Measurements from ENCODE around the gene ST3GAL5.
A peak's percentile ranks its signal among the peaks of the same experiment; 100 is the strongest.

Gene ST3GAL5

GRCh38 chr2:85893428-85894258 lies 4.9 kb upstream of the ST3GAL5 start:
- Histone ChIP-seq H3K14ac (ENCODE audit: low read length) (no peak overlapping the region), H2AK5ac (ENCODE audit: low read depth, low read length) (no peak overlapping the region), H3K9ac (ENCODE audit: low read depth, low read length, poor library complexity) (no peak overlapping the region), H3K36me3 (replicated peaks in 1 of 2; ENCODE audit: control insufficient read depth in 2 of 2, insufficient read depth in 2 of 2, low read length in 2 of 2) (no peaks in the 10 kb centered on the region), H3K9me3 (replicated peaks in 1 of 2; ENCODE audit: control insufficient read depth in 2 of 2, insufficient read depth in 1 of 2, low read depth in 1 of 2, low read length in 2 of 2) (peaks cover 0 to 8% of the 10 kb centered on the region in 2 donors), H2BK120ac (ENCODE audit: low read depth, low read length) (no peak overlapping the region), H2BK12ac (ENCODE audit: low read length) (no peak overlapping the region), H3K18ac (ENCODE audit: low read length) (no peak overlapping the region), H3K4me1 (ENCODE audit: control insufficient read depth in 2 of 2, insufficient read depth in 1 of 2, low read depth in 1 of 2, low read length in 2 of 2) (peaks cover 5 to 16% of the 10 kb centered on the region in 2 donors), H4K91ac (ENCODE audit: low read depth, low read length, poor library complexity) (no peak overlapping the region), H3K4me3 (ENCODE audit: low read length in 2 of 2) (no peak overlapping the region), H3K23ac (ENCODE audit: low read depth, low read length, poor library complexity) (no peak overlapping the region), H3K4ac (ENCODE audit: low read length) (no peak overlapping the region), H3K4me2 (ENCODE audit: insufficient read depth, low read length, poor library complexity, severe bottlenecking) (no peak overlapping the region), H3K27ac (replicated peaks; ENCODE audit: low read length) (no peak overlapping the region), H4K8ac (ENCODE audit: low read depth, low read length) (no peak overlapping the region), H2AFZ (ENCODE audit: low read length) (peak overlapping the region; percentile 60), H3K27me3 (ENCODE audit: control insufficient read depth in 3 of 3, insufficient read depth in 3 of 3, low read depth in 1 of 3, low read length in 3 of 3) (peaks cover 0 to 9% (median 0%) of the 10 kb centered on the region in 3 experiments), H3K79me1 (ENCODE audit: low read depth, low read length) (no peaks in the 10 kb centered on the region), H2BK5ac (ENCODE audit: low read length) (no peak overlapping the region), H2BK15ac (ENCODE audit: low read length) (no peak overlapping the region)
- WGBS, 2 donors (ENCODE audit: extremely low coverage in 2 of 2, insufficient read length in 2 of 2, insufficient replicate concordance in 1 of 2): no CpG with 5 or more reads among the region's 9 CpGs
- no peak for DNase-seq (ENCODE audit: low spot score)

- DNase-seq (ENCODE audit: low spot score): no peak
Observed at GRCh38 chr2:85892216-85892944, 3.6 kb upstream of the ST3GAL5 start.

GRCh38 chr2:85890522-85891176 lies 1.9 kb upstream of the ST3GAL5 start:
- H3K36me3 ChIP-seq (replicated peaks in 1 of 2; ENCODE audit: control insufficient read depth in 2 of 2, insufficient read depth in 2 of 2, low read length in 2 of 2): no peaks in the 10 kb centered on the region
- no peak overlapping the region for H3K18ac ChIP-seq (ENCODE audit: low read length)
- no peak overlapping the region for H2BK5ac ChIP-seq (ENCODE audit: low read length)
- H3K27me3 ChIP-seq (ENCODE audit: control insufficient read depth in 3 of 3, insufficient read depth in 3 of 3, low read depth in 1 of 3, low read length in 3 of 3): peaks cover 0 to 38% (median 18%) of the 10 kb centered on the region in 3 experiments
- H3K23ac ChIP-seq (ENCODE audit: low read depth, low read length, poor library complexity): no peak overlapping the region
- H2AFZ ChIP-seq (ENCODE audit: low read length): peak overlapping the region; percentile 72
- H3K14ac ChIP-seq (ENCODE audit: low read length): no peak overlapping the region
- H2BK120ac ChIP-seq (ENCODE audit: low read depth, low read length): no peak overlapping the region
- no peak overlapping the region for H3K27ac ChIP-seq (replicated peaks; ENCODE audit: low read length)
- H2AK5ac ChIP-seq (ENCODE audit: low read depth, low read length): no peak overlapping the region
- peaks cover 10 to 28% of the 10 kb centered on the region in 2 donors for H3K4me1 ChIP-seq (ENCODE audit: control insufficient read depth in 2 of 2, insufficient read depth in 1 of 2, low read depth in 1 of 2, low read length in 2 of 2)
- no peaks in the 10 kb centered on the region for H3K79me1 ChIP-seq (ENCODE audit: low read depth, low read length)
- H3K4me3 ChIP-seq (ENCODE audit: low read length in 2 of 2): no peak overlapping the region
- H3K9ac ChIP-seq (ENCODE audit: low read depth, low read length, poor library complexity): no peak overlapping the region
- DNase-seq (ENCODE audit: low spot score): no peak
- WGBS, 2 donors (ENCODE audit: extremely low coverage in 2 of 2, insufficient read length in 2 of 2, insufficient replicate concordance in 1 of 2): no CpG with 5 or more reads among the region's 5 CpGs
- H3K9me3 ChIP-seq (replicated peaks in 1 of 2; ENCODE audit: control insufficient read depth in 2 of 2, insufficient read depth in 1 of 2, low read depth in 1 of 2, low read length in 2 of 2): peaks cover 0 to 6% of the 10 kb centered on the region in 2 donors
- no peak overlapping the region for H2BK15ac ChIP-seq (ENCODE audit: low read length)
- no peak overlapping the region for H2BK12ac ChIP-seq (ENCODE audit: low read length)
- no peak overlapping the region for H4K91ac ChIP-seq (ENCODE audit: low read depth, low read length, poor library complexity)
- no peak overlapping the region for H4K8ac ChIP-seq (ENCODE audit: low read depth, low read length)
- H3K4me2 ChIP-seq (ENCODE audit: insufficient read depth, low read length, poor library complexity, severe bottlenecking): no peak overlapping the region
- H3K4ac ChIP-seq (ENCODE audit: low read length): no peak overlapping the region

More at GRCh38 chr2:85892216-85892944, 3.6 kb upstream of the ST3GAL5 start:
- H2BK12ac ChIP-seq (ENCODE audit: low read length): no peak overlapping the region
- H3K4me2 ChIP-seq (ENCODE audit: insufficient read depth, low read length, poor library complexity, severe bottlenecking): no peak overlapping the region
- H3K18ac ChIP-seq (ENCODE audit: low read length): no peak overlapping the region
- no peak overlapping the region for H3K23ac ChIP-seq (ENCODE audit: low read depth, low read length, poor library complexity)
- no peak overlapping the region for H2BK5ac ChIP-seq (ENCODE audit: low read length)
- H4K91ac ChIP-seq (ENCODE audit: low read depth, low read length, poor library complexity): no peak overlapping the region
- no peak overlapping the region for H3K4me3 ChIP-seq (ENCODE audit: low read length in 2 of 2)
- no CpG with 5 or more reads among the region's 5 CpGs for WGBS, 2 donors (ENCODE audit: extremely low coverage in 2 of 2, insufficient read length in 2 of 2, insufficient replicate concordance in 1 of 2)
- no peak overlapping the region for H2BK15ac ChIP-seq (ENCODE audit: low read length)
- peaks cover 0 to 21% (median 11%) of the 10 kb centered on the region in 3 experiments for H3K27me3 ChIP-seq (ENCODE audit: control insufficient read depth in 3 of 3, insufficient read depth in 3 of 3, low read depth in 1 of 3, low read length in 3 of 3)
- H3K27ac ChIP-seq (replicated peaks; ENCODE audit: low read length): no peak overlapping the region
- H2BK120ac ChIP-seq (ENCODE audit: low read depth, low read length): no peak overlapping the region
- no peak overlapping the region for H3K14ac ChIP-seq (ENCODE audit: low read length)
- no peaks in the 10 kb centered on the region for H3K36me3 ChIP-seq (replicated peaks in 1 of 2; ENCODE audit: control insufficient read depth in 2 of 2, insufficient read depth in 2 of 2, low read length in 2 of 2)
- no peak overlapping the region for H3K9ac ChIP-seq (ENCODE audit: low read depth, low read length, poor library complexity)
- H2AK5ac ChIP-seq (ENCODE audit: low read depth, low read length): no peak overlapping the region
- H3K4me1 ChIP-seq (ENCODE audit: control insufficient read depth in 2 of 2, insufficient read depth in 1 of 2, low read depth in 1 of 2, low read length in 2 of 2): peaks cover 10 to 26% of the 10 kb centered on the region in 2 donors
- H3K4ac ChIP-seq (ENCODE audit: low read length): no peak overlapping the region
- peaks cover 0 to 8% of the 10 kb centered on the region in 2 donors for H3K9me3 ChIP-seq (replicated peaks in 1 of 2; ENCODE audit: control insufficient read depth in 2 of 2, insufficient read depth in 1 of 2, low read depth in 1 of 2, low read length in 2 of 2)
- no peaks in the 10 kb centered on the region for H3K79me1 ChIP-seq (ENCODE audit: low read depth, low read length)
- H2AFZ ChIP-seq (ENCODE audit: low read length): no peak overlapping the region
- no peak overlapping the region for H4K8ac ChIP-seq (ENCODE audit: low read depth, low read length)

Measured in neuronal stem cell (in vitro differentiated cells).